ENCODE measurements around the gene TUNAR. TPM values are rescaled to one million over a fixed set of nuclear protein-coding genes. Genes with fewer than 3 reads are reported as not detected.

The TUNAR gene
- total and polyA plus RNA-seq, 5 experiments from 2014 or later: not detected

GRCh38 chr14:95936041-95936440 is 59.4 kb downstream of the TUNAR start:
- Mint-ChIP-seq H3K4me3 (no peak overlapping the region), H3K27me3 (peaks cover 8 to 33% (median 12%) of the 10 kb centered on the region in 5 donors), H3K36me3 (peaks cover 0 to 6% (median 0%) of the 10 kb centered on the region in 3 donors), H3K4me1 (no peaks in the 10 kb centered on the region), H3K9me3 (peaks cover 0 to 14% (median 2%) of the 10 kb centered on the region in 9 donors), H3K27ac (no peak overlapping the region)
- no peak for ATAC-seq
- no peak for DNase-seq
- POLR2A ChIA-PET: no interaction called here

GRCh38 chr14:95939335-95939734 is 62.7 kb downstream of the TUNAR start:
- DNase-seq (no peak), ATAC-seq (no peak)
- POLR2A ChIA-PET: no interaction called here
- H3K27me3 Mint-ChIP-seq: peaks cover 4 to 27% (median 11%) of the 10 kb centered on the region in 5 donors
- peaks cover 0 to 14% (median 0%) of the 10 kb centered on the region in 3 donors for H3K36me3 Mint-ChIP-seq
- H3K9me3 Mint-ChIP-seq: peaks cover 0 to 36% (median 13%) of the 10 kb centered on the region in 9 donors
- no peak overlapping the region for H3K27ac Mint-ChIP-seq
- H3K4me1 Mint-ChIP-seq: no peaks in the 10 kb centered on the region
- no peak overlapping the region for H3K4me3 Mint-ChIP-seq

DNA sequence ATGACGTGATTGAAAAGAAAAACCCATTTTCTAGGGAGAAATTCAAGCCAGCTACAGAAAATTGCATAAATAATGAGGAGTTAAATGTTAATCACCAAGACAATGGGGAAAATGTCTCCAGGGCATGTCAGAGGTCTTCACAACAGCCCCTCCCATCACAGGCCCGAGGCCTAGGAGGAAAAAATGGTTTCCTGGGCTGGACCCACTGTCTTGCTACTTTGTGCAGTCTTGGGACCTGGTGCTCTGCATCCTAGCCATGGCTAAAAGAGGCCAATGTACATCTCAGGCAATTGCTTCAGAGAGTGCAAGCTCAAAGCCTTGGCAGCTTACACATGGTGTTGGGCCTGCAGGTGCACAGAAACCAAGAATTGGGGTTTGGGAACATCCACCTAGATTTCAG is 65.3 kb downstream of the TUNAR start:
- H3K4me3 Mint-ChIP-seq: no peak overlapping the region
- H3K27me3 Mint-ChIP-seq: peaks cover 9 to 44% (median 20%) of the 10 kb centered on the region in 5 donors
- no peak overlapping the region for H3K27ac Mint-ChIP-seq
- H3K9me3 Mint-ChIP-seq: peaks cover 0 to 36% (median 13%) of the 10 kb centered on the region in 9 donors
- POLR2A ChIA-PET: no interaction called here
- DNase-seq (no peak), ATAC-seq (no peak)
- no peaks in the 10 kb centered on the region for H3K4me1 Mint-ChIP-seq
- H3K36me3 Mint-ChIP-seq: peaks cover 0 to 14% (median 0%) of the 10 kb centered on the region in 3 donors

GRCh38 chr14:95943699-95944098 is 67.1 kb downstream of the TUNAR start:
- DNase-seq: no peak
- no peaks in the 10 kb centered on the region for H3K4me1 Mint-ChIP-seq
- H3K9me3 Mint-ChIP-seq: peaks cover 0 to 29% (median 13%) of the 10 kb centered on the region in 9 donors
- ATAC-seq: no peak
- peaks cover 0 to 14% (median 0%) of the 10 kb centered on the region in 3 donors for H3K36me3 Mint-ChIP-seq
- no peak overlapping the region for H3K4me3 Mint-ChIP-seq
- POLR2A ChIA-PET: no interaction called here
- H3K27me3 Mint-ChIP-seq: peaks cover 14 to 50% (median 24%) of the 10 kb centered on the region in 5 donors
- H3K27ac Mint-ChIP-seq: no peak overlapping the region

GRCh38 chr14:95944462-95944861 is 67.8 kb downstream of the TUNAR start:
- H3K27ac Mint-ChIP-seq: no peak overlapping the region
- no peak overlapping the region for H3K4me3 Mint-ChIP-seq
- H3K4me1 Mint-ChIP-seq: no peaks in the 10 kb centered on the region
- peaks cover 0 to 29% (median 13%) of the 10 kb centered on the region in 9 donors for H3K9me3 Mint-ChIP-seq
- peaks cover 0 to 14% (median 0%) of the 10 kb centered on the region in 3 donors for H3K36me3 Mint-ChIP-seq
- POLR2A ChIA-PET: no interaction called here
- DNase-seq (no peak), ATAC-seq (no peak)
- peaks cover 15 to 44% (median 22%) of the 10 kb centered on the region in 5 donors for H3K27me3 Mint-ChIP-seq

GRCh38 chr14:95946867-95947266 is 70.2 kb downstream of the TUNAR start:
- H3K4me1 Mint-ChIP-seq: no peaks in the 10 kb centered on the region
- DNase-seq (no peak), ATAC-seq (no peak)
- H3K4me3 Mint-ChIP-seq: no peak overlapping the region
- no peak overlapping the region for H3K27ac Mint-ChIP-seq
- peaks cover 22 to 58% (median 26%) of the 10 kb centered on the region in 5 donors for H3K27me3 Mint-ChIP-seq
- no peaks in the 10 kb centered on the region for H3K36me3 Mint-ChIP-seq
- POLR2A ChIA-PET: no interaction called here
- H3K9me3 Mint-ChIP-seq: peaks cover 0 to 17% (median 6%) of the 10 kb centered on the region in 9 donors

DNA sequence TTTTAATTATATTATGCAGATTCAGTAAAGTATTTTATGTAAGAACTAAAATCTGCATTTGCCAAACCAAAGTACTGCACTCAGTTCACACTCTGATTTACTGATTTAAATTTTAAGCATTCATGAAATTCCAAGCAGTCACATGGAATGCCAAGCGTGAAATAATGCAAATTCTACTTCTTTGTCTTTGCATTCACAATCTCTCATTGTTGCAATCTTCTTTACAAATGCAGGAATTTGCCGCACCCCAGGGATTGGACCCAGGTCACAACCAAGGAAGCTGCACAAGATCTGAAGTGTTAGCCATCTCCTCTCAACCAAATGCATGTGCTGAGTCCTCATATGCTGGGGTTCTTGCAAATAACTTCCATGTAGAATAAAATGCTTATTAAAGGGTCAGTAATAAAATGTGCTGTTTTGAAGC is 71.9 kb downstream of the TUNAR start:
- Mint-ChIP-seq H3K36me3 (no peaks in the 10 kb centered on the region), H3K4me3 (no peak overlapping the region), H3K9me3 (peaks cover 0 to 5% (median 0%) of the 10 kb centered on the region in 9 donors), H3K4me1 (no peaks in the 10 kb centered on the region), H3K27me3 (peaks cover 26 to 68% (median 31%) of the 10 kb centered on the region in 5 donors), H3K27ac (no peak overlapping the region)
- DNase-seq: no peak
- POLR2A ChIA-PET: no interaction called here
- ATAC-seq: no peak

DNA sequence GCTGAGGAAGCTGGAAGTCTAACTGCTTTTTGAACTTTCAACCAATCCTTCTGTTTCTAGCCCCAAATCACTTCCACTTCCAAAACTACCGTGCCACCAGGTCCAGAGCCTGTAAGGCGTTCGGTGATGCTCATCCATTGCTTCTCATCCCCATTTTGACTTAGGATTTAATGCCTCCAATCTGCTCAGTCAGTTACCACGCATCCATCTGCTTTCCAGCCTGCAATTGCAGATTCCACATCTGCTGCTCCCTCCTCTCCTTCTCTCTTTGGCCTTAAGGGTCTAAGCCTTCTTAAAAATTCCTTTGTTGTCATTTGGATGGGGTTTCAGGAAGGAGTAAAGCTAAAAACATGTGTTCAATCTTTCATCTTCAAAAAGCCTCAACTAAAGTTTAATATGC is 74.7 kb downstream of the TUNAR start:
- Mint-ChIP-seq H3K27ac (no peak overlapping the region), H3K9me3 (no peaks in the 10 kb centered on the region), H3K4me3 (no peak overlapping the region), H3K4me1 (no peaks in the 10 kb centered on the region), H3K27me3 (peaks cover 28 to 77% (median 38%) of the 10 kb centered on the region in 5 donors), H3K36me3 (no peaks in the 10 kb centered on the region)
- ATAC-seq (no peak), DNase-seq (no peak)
- POLR2A ChIA-PET: no interaction called here

- POLR2A ChIA-PET: no interaction called here
- ATAC-seq: no peak
- Mint-ChIP-seq H3K27ac (no peak overlapping the region), H3K36me3 (no peaks in the 10 kb centered on the region), H3K27me3 (peaks cover 25 to 66% (median 38%) of the 10 kb centered on the region in 5 donors), H3K4me1 (no peaks in the 10 kb centered on the region), H3K4me3 (no peak overlapping the region), H3K9me3 (no peaks in the 10 kb centered on the region)
- DNase-seq: no peak
Measured at GRCh38 chr14:95953111-95953724, 76.6 kb downstream of the TUNAR start.

DNA sequence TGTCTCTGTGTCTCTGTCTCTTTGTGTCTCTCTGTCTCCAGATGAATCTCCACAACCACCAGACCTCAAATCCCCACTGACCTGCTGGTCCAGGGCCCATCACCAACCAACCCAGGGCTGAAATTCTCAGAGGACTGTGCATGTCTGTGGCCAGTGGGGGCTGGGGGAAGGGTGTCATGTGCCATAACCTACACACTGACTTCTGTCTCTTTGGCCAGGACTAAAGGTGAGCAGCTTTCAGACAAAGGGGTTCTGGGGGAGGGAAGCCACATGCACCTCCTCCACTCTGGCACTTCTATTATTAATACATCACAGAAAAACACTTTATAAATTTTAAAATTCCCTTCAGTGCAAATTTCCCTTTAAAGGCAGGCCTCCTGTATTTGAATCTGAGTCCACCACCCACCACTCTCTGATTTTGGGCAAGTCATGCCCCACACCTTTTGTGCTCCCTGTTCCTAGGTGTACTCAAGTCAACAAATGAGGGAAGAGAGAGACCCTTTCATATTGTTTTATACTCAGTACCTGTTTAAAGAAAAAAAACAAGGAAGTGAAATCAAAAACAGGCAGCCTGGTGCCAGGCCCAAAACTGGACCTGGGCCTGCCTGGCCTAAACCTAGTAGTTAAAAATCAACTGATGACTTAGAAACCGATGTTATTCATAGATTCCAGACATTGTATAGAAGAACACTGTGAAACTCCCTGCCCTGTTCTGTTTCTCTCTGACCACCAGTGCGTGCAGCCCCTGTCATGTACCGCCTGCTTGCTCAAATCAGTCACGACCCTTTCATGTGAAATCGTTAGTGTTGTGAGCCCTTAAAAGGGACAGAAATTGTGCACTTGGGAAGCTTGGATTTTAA is 80.2 kb downstream of the TUNAR start:
- Mint-ChIP-seq H3K27me3 (peaks cover 12 to 63% (median 40%) of the 10 kb centered on the region in 5 donors), H3K4me1 (no peaks in the 10 kb centered on the region), H3K36me3 (peaks cover 0 to 5% (median 0%) of the 10 kb centered on the region in 3 donors), H3K4me3 (no peak overlapping the region), H3K9me3 (no peaks in the 10 kb centered on the region), H3K27ac (no peak overlapping the region)
- ATAC-seq (no peak), DNase-seq (no peak)
- POLR2A ChIA-PET: no interaction called here

DNA sequence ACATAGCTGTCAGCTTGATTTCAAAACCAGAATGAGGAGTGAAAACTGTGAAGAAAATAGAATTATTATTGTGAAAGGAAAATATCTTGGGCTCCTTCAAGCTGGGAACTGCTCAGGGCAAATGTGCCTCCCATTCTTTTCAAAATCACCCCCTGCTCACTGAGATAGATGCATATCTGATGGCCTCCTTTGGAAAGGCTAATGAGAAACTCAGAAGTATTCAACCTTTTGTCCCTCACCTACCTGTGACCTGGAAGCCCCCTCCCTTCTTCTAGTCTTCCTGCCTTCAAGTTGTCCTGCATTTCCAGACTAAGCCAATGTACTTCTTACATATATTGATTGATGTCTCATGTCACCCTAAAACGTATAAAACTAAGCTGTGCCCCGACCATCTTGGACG is 81.5 kb downstream of the TUNAR start:
- Mint-ChIP-seq H3K4me3 (no peak overlapping the region), H3K9me3 (no peaks in the 10 kb centered on the region), H3K36me3 (peaks cover 0 to 5% (median 0%) of the 10 kb centered on the region in 3 donors), H3K27me3 (peaks cover 9 to 50% (median 30%) of the 10 kb centered on the region in 5 donors), H3K27ac (no peak overlapping the region), H3K4me1 (no peaks in the 10 kb centered on the region)
- ATAC-seq: no peak
- DNase-seq: no peak
- POLR2A ChIA-PET: no interaction called here

GRCh38 chr14:95959317-95959716 is 82.7 kb downstream of the TUNAR start:
- H3K27ac Mint-ChIP-seq: no peak overlapping the region
- DNase-seq (no peak), ATAC-seq (no peak)
- H3K36me3 Mint-ChIP-seq: peaks cover 0 to 5% (median 0%) of the 10 kb centered on the region in 3 donors
- no peaks in the 10 kb centered on the region for H3K4me1 Mint-ChIP-seq
- no peaks in the 10 kb centered on the region for H3K9me3 Mint-ChIP-seq
- H3K27me3 Mint-ChIP-seq: peaks cover 9 to 39% (median 24%) of the 10 kb centered on the region in 5 donors
- H3K4me3 Mint-ChIP-seq: no peak overlapping the region
- POLR2A ChIA-PET: no interaction called here

DNA sequence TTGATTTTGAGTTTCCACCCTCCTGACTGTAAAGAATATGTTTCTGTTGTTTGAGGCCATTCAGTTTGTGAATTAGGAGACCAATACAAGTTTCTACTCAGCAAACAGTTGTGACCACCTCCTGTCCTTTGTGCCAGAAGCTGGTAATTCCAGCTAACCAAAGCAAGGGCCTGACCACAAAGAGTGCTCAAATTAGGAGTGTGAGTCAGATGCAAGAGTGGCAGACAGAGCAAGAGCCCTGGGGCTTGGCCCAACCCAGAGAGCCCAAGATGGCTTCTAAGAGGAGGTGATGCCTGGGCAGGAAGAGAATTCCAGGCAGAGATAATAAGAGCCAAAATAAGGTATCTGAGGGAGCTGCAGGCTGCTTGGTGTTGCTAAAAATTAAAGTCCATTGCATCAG is 84.8 kb downstream of the TUNAR start:
- POLR2A ChIA-PET: no interaction called here
- no peak for ATAC-seq
- H3K27ac Mint-ChIP-seq: no peak overlapping the region
- H3K4me3 Mint-ChIP-seq: no peak overlapping the region
- no peak for DNase-seq
- no peaks in the 10 kb centered on the region for H3K4me1 Mint-ChIP-seq
- H3K27me3 Mint-ChIP-seq: peaks cover 3 to 34% (median 17%) of the 10 kb centered on the region in 5 donors
- no peaks in the 10 kb centered on the region for H3K9me3 Mint-ChIP-seq
- peaks cover 0 to 5% (median 0%) of the 10 kb centered on the region in 3 donors for H3K36me3 Mint-ChIP-seq

All from naive thymus-derived CD8-positive, alpha-beta T cell (primary cell).